T1000 (cell line): ENCODE results near the gene ABHD12.

Experiments
- DNase-seq: peaks from one replicate; lab custom pipeline; 2025; ENCODE audit warnings: mixed read lengths; lab: John Stamatoyannopoulos, UW

The ABHD12 gene

DNA sequence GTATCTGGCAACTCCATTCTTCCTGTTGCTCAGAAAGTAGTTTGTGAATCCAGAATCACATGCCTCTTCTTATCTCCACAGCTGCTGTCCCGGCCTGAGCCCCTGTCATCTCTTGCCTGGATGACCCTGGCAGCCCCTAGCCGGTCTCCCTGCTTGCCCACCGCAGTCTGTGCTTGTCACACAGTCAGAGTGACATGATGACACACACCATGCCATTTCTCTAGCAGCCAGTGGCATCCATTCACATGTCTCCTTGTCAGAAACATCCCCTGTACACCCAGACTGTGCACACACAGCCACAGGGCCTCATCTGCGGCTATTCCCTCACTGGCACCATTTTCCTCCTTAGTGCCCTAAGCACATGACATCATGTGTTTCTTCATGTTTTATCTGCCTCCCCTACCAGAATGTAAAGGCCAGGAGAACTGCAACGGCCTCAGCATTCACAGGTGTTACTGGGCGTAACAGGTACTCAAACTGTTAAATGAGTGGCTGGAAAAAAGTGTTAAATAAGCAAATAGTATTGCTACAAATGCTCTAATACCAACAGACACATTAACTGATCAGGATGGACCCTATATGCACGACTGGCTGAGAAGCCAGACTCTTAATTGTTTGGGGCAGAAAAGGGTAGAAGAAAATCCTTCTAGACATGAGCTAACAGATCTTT is 9.6 kb downstream of the ABHD12 start:
- no peak for DNase-seq

DNA sequence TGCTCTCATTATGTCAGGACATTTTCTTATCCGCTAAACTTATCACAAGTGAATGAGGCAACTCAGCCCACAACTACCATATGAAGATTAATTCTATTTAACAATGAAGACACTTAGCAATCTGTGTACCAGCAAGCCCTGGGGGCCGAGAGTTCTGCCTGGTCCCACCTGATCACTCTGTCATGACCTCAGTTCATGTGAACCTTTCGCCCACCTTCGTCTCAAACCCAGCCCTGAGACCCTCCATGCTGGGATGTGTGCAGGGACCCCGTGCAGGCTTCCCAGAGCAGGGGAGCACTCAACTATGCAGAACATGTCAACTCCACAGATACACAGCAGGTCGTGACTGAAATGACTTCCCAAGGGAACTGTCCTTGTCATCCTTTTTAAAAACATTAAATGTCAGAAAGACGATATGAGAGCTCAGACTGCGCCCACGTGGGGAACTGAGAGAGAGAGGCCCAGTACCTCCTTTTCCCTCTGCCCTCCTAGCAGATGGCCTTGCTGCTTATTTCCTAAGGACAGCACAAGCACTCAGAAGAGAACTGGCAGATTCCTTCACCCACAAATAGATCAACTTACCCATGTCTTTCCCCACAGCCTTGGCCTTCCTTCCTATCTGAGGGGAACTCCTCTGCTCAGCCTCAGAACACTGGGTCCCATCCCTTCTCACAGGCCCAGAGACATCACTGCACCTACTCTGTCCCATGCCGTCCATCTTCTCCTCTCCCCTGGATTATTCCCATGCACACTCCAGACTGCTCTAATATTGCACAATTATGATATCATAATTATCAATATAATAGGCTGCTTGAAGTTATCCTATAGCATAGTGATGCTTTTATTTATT is 11.5 kb downstream of the ABHD12 start:
- DNase-seq: no peak

DNA sequence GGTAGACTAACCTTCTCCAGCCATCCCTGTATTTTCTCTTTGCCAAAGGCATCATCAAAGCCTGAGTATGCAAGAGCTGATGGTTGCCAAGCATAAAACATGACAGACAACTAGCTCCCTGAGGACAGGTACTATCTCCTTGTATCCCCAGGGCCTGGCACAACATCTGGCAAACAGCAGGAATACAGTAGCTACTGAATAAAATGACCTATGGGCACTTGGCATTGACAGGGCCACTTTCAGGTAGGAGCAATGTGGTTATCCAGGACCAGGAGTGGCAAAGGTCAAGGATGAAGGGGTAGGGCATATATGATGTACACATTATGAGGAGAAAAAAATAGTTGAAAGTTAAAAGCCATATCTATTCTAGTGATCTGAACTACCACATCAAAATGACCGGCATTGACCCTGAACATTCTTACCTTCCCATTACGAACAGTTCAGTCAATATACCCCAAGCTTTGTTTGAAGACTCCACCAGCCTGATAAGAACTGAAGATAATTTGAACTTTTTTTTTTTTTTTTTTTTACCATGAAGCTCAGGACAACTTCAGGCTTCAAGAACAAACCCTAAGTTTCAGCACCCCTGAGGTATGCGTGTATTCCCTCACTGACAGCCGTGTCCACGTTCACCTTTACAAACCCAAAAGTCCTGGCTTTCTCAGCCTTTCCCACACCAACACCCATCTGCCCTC is 12.3 kb downstream of the ABHD12 start:
- no peak for DNase-seq

DNA sequence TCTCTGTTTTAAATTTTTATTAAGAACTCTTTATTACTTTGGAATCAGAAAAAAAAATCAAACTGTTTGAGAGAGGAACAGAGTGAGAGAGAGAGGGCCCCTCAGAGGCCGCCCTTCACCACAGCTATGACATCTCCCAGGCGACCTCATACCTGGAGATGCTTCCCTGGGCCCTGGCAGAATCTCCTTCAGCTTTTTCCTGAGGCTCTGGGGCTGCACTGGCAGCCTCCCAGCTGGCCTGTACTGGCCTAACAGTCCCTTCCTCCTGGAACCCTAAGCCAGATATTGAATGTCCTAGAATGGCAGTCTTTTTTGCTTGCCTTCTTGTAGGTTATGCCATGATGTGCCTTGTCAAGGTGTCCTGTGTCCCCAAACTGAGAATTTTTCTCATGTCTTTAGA is 13.7 kb downstream of the ABHD12 start:
- DNase-seq: no peak

DNA sequence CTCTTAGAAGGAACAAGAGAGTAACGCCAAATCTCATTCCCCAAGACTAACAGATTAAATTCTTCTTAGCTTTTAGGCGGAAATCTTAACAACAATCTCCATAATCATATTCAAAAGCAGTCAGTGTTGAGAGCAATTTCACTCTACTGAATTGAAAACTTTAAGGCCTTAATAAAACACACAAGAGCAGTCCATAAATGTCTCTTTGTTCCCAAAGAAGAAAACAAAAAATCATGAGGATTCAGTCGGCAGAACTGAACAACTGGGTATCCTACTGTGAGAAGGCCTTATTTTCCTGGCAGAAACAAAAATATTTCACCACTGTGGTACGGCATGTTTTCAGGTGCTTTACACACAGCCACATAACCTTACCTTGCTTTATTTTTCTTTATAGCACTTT is 14.4 kb downstream of the ABHD12 start:
- no peak for DNase-seq

DNA sequence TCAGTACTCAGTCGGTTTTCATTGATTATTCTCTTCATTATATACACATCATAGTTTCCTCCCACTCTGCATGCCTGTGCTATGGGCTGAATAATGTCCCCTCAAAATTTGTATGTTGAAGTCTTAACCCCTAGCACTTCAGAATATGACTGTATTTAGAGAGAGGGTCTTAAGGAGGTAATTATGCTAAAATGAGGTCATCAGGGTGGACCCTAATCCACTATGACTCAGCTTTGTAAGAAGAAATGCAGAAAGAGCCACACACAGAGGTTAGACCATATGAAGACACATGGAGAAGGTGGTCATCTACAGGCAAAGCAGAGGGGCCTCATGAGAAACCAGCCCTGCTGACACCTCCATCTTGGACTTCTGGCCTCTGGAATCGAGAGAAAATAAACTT is 15.8 kb downstream of the ABHD12 start:
- no peak for DNase-seq

DNA sequence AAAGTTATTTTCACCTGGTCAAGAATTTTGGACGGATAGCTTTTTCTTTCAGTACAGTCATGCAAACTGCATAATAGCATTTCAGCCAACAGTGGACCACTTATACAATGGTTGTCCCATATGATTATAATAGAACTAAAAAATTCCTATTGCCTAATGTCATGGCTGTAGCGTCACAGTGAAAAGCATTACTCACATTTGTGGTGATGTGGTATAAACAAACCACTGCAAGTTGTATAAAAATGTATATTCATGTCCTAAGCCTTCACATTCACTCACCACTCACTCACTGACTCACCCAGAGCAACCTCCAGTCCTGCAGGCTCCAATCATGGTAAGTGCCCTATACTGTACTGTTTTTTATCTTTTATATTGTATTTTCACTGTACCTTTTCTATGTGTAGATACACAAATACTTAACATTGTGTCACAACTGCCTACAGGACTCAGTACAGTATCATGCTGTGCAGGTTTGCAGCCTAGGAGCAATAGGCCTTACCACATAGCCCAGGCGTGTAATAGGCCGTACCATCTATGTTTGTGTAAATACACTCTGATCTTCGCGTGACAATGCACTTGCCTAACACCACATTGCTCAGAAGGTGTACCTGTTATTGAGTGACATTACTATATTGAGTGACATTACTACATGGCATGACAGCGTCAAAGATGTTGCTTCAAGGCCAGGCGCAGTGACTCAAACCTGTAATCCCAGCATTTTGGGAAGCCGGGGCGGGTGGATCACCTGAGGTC is 17.9 kb downstream of the ABHD12 start:
- peak; percentile 46 for DNase-seq

DNA sequence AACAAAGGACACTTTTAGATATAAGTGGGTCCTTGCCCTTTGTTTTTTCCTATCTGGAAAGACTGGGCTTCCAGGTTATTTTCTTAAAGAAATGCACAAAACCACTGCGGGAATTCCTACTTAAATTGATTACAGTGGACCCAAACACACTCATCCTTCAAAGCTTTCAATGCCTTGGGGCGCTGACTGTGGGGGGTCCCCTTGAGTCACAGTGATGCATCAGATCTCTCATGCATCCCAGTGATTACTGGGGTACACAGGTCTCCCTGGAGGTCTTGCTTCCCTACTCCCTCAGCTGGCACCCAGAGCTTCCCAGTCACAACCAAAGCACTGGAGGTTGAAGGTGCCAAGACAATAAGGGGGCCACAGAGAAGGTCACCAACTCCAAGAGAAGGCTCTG is 20.7 kb downstream of the ABHD12 start:
- DNase-seq: peak; percentile 70

DNA sequence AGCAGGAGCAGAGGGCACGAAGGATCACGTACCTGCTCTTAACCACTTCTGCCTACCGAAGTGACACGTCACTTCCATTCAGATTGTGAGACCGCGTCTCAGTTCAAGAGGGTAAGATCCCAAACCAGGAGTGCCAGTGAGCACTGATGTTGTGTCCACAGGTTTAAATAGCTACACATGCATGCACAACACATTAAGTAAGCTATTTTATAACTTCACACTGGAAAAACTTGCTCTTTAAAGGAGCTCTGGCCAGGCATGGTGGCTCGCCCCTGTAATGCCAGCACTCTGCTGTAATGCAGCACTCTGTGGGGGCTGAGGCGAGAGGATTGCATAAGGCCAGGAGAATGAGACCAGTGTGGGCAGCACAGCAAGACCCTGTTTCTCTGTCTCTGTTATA is 21.1 kb downstream of the ABHD12 start:
- no peak for DNase-seq

DNA sequence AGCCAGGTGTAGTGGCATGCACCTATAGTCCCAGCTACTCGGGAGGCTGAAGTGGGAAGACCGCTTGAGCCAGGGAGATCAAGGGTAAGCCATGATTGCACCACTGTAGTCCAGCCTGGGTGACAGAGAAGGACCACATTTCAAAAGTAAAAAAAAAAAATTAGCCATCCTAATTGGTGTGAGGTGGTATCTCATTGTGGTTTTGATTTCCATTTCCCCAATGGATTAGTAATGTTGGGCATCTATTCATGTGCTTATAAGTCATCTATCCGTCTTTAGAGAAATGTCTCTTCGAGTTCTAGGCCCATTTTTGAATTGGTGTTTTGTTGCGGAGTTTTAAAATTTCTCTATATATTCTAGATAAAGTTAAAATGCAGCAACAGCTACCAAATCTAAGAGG is 21.7 kb downstream of the ABHD12 start:
- DNase-seq: no peak

DNA sequence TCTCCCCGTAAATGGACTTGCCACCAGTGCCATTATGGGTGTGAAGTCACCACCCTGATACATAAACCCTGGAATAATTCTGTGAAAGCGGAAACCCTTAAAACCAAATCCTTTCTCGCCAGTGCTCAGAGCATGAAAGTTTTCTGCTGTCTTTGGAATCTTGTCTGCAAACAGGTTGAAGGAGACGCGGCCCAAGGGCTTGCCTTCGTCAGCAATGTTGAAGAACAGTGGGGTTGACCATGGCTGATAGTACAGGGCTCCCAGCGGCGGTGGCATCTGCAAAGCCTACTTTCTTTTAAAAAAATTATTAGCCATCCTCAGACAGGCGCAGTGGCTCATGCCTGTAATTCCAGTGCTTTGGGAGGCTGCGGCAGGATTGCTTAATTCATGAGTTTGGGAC is 22.1 kb downstream of the ABHD12 start:
- DNase-seq: no peak

DNA sequence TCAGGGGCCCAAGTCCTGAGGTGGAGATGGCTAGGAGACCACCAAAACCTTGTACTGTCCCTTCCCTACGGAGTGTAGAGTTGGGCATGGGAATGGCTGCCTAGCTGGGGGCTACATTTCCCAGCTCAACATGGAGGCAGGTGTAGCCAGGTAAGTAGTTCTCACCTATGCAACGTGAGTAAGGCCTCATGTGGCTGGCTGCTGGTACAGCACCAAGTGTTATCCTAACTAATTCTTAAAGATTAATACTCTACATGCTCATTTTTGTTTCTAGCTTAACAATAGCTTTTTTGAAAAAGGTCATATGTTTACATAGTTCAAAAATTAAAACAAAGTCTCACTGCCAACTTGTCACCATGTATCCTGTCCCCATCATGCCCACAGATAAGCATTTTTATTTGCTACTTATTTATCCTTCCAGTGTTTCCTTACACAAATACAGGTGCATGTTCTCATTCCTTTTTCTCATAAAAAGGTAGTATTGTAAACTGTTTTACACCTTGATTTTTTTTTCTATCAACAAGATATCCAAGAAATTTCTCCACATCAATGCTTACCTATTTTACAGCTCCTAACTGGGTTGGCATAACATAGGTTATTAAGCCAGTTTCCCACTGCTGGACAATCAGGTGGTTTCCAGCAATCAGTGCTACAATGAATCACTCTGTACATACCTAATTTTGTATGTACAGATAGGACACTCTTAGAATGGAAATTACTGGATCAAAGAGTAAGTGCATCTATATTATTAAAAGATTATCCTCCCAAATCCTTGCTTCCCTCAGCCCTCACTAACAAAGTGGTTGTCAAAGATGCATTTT is 25.5 kb downstream of the ABHD12 start:
- DNase-seq: no peak

DNA sequence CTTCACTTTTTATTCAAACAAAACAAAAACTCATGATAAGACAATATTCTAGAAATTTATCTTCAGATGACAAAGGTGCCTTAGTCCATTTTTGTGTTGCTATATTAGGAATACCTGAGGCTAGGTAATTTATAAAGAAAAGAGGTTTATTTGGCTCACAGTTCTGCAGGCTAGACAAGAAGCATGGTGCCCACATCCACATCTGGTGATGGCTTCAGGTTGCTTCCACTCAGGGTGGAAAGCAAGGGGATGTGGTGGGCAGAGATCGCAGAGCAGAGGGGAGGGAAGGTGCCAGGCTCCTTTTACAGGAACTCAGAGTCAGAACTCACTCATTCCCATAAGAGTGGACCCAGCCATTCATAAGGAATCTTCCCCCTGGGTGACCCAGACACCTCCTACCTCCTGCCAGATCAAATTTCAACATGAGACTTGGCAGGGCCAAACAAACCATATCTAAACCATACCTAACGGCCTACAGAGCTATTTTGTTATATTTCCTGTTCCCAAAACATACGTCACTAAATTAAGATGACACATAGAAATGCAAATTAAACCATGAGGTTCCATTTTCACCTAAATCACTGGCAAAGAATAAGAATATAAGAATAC is 26.4 kb downstream of the ABHD12 start:
- no peak for DNase-seq

DNA sequence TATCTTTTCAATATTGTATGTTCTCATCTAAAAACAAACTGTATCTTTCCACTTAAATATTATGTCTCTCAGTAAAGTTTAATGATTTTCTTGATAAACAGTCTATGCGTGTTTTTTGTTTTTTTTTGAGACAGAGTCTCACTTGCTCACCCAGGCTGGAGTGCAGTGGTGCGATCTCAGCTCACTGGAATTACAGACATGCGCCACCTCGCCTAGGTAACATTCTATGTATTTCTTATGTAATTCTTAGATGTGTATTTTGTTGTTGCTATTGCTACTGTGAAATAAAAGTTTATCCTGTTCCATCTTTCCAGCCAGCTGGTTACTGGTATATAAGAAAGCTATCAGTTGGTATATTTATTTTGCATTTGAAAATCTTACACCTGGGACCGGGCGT is 29.4 kb downstream of the ABHD12 start:
- DNase-seq: peak; percentile 8

DNA sequence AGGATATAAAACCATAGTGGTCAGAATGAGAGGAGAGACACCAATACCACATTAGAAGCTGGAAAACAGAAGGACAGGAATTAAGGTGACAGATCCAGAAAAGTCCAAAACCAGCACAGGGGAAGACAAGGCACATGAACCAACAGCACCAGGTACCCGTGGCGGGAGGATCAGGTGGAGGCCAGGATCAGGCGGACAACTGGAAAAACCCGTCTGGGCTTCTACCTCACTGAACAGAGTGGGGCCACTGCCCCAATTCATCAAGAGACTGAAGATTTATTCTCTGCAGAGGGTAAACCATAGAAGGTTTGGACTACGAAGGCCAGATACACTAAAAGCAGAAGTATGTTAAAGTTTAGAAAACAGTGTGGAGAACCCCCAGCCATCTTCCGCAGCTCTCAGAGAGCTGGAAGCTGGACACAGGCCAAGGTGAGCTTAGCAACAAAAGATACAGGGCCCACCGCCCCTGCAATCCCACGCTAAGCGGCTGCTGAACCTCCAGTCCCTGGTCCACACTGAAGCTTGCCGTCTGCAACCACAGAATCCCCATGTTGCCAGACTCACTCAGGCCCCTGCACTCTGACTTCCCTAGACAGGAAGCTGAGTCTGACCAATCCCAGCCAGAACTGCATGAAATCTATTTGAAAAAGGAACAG is 29.9 kb downstream of the ABHD12 start:
- DNase-seq: no peak

DNA sequence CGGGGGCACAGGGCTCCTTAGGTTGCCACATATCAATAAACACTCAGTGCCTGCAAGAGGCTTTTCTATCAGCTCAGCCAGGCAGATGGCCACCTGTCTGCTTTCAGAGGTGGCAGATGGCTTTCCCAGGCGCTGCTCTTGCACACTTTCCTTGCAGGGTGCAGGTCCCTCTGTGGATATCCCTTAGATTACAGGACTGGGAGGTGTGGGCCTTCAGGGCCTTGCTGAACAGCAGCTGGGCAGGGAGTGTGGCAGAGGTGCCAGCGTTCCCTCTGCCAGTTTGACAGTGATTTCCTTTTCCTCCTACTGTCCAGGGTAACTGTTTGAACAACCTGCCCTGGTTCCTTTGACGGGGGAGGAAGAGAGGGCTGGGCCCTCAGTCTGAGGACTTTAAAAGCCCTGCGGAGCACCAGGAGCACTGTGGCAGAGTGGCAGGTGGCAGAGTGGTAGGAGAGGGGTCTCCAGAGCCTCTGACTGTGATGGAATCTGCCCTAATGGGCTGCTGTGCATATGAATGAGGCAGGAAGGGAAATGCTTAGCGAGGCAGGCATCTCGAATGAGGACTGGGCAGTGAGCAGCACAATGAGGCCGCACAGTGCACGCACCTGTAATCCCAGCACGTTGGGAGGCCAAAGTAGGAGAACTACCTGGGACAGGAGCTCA is 34.2 kb downstream of the ABHD12 start:
- DNase-seq: no peak

DNA sequence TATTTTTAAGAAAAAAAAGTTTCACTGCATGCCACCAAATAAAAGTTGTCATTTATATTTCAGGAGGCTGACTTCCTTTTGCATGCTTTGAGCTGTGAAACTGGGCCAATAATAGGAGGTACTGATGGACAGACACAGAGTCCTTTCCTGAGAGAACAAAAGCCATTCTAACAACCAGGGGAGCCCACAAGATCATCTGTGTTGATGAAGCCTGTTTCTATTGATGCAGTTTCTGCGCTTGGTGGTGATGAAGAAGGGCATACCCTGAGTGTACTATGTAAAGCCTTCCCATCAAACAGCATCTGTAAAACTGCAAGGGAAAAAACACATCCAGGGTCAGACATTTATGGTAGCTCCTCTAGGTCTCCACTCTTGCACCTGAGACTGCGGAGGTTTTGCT is 34.8 kb downstream of the ABHD12 start:
- DNase-seq: no peak

DNA sequence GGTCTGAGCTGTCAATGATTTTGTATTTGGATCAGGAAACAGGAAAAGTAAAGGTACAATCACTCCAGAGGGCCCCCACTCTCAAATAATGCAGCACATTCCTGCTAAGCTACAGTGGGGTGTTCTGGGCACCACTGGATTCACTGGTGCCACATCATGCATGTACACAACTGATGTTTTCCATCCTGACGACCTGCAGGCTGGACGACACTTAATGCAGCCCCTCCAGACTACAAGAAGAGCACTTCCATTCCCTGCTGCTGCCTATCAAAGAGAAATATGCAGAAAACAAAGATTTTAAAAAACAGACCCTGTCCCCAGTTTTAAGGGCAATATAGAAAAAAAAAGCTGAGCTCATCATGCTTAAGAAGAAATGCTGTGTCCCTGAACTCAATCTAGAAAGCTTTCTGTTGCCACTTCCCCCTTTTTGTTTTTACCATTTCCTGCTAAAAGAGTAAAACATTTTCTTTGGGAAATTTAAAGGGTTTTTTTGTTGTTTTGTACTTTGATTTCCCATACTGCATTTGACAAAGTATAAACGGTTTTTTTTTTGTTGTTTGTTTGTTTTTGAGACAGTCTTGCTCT is 35.5 kb downstream of the ABHD12 start:
- DNase-seq: no peak
